ENCODE data around the gene HSPB7.

GRCh38 chr1:16006010-16006409, 11.8 kb downstream of the HSPB7 start:
- TF ChIP-seq CTCF (conservative IDR thresholded peaks at IDR 0.05 in 1 of 2, IDR thresholded peaks at IDR 0.05 in 1 of 2; ENCODE audit: low read depth in 1 of 2, low read length in 2 of 2) (no peak), EZH2 (IDR thresholded peaks at IDR 0.05; ENCODE audit: low read length, missing control alignments) (no peak)

Measured in fibroblast of lung (primary cell).